ENCODE results near the gene ZNHIT3. TPM values are rescaled to one million over a fixed set of nuclear protein-coding genes. Genes with fewer than 3 reads are reported as not detected.

The ZNHIT3 gene
- total RNA-seq, 4 donors from 2014 or later: 24.5 to 43.7 (median 32.8) TPM

- no peak for TF ChIP-seq CTCF (IDR thresholded peaks at IDR 0.05; ENCODE audit: low read depth)
Observed at GRCh38 chr17:36496018-36496789, 9.7 kb downstream of the ZNHIT3 start.

- TF ChIP-seq CTCF (IDR thresholded peaks at IDR 0.05; ENCODE audit: low read depth): no peak
Observed at GRCh38 chr17:36498155-36498554, 11.7 kb downstream of the ZNHIT3 start.

- no peak for TF ChIP-seq CTCF (IDR thresholded peaks at IDR 0.05; ENCODE audit: low read depth)
Observed at GRCh38 chr17:36498560-36499300, 12.2 kb downstream of the ZNHIT3 start.

- TF ChIP-seq CTCF (IDR thresholded peaks at IDR 0.05; ENCODE audit: low read depth): no peak
Observed at GRCh38 chr17:36500745-36501225, 14.3 kb downstream of the ZNHIT3 start.

GRCh38 chr17:36501351-36501750 is 14.9 kb downstream of the ZNHIT3 start:
- no peak for TF ChIP-seq CTCF (IDR thresholded peaks at IDR 0.05; ENCODE audit: low read depth)

- TF ChIP-seq CTCF (IDR thresholded peaks at IDR 0.05; ENCODE audit: low read depth): no peak
Observed at GRCh38 chr17:36501963-36502362, 15.5 kb downstream of the ZNHIT3 start.

GRCh38 chr17:36503456-36504155 is 17.1 kb downstream of the ZNHIT3 start:
- no peak for TF ChIP-seq CTCF (IDR thresholded peaks at IDR 0.05; ENCODE audit: low read depth)

All from subcutaneous adipose tissue (tissue), 4 donors.